Spleen (tissue), 11 donors: ENCODE data around the gene CASP8AP2. TPM values are rescaled to one million over a fixed set of nuclear protein-coding genes. Genes with fewer than 3 reads are reported as not detected.
"Not testable (repeated sequence)": the region's sequence is repeated elsewhere in the genome, so short reads cannot be mapped to it uniquely, and the experiment has no call there.

ENCODE experiments used
- DNase-seq: peaks from one replicate; pipeline ENCODE4 v3.0.0-alpha.2; 2020
- H3K27ac ChIP-seq, 8 donors: fragments of 200-600 bp; sonication (generic) in 7 of 8; 1 replicate in 4 of 8; 2 replicates in 4 of 8; pipeline versions ENCODE4 v1.5.0 to v1.8.0; 2016 to 2021; ENCODE audit warnings: inconsistent platforms in 4 of 8, mild to moderate bottlenecking in 4 of 8, moderate library complexity in 1 of 8
- H3K27me3 ChIP-seq, 7 donors: fragments of 200-600 bp; sonication (generic) in 6 of 7; replicated peaks in 1 of 7; 1 replicate in 4 of 7; 2 replicates in 3 of 7; pipeline versions ENCODE4 v1.5.0 to v1.8.0; 2016 to 2021; ENCODE audit warnings: inconsistent platforms in 3 of 7, mild to moderate bottlenecking in 1 of 7
- H3K36me3 ChIP-seq, 6 donors: fragments of 200-600 bp; sonication (generic) in 5 of 6; 1 replicate in 4 of 6; 2 replicates in 2 of 6; pipeline versions ENCODE4 v1.5.0 to v1.8.0; 2016 to 2021; ENCODE audit warnings: inconsistent platforms in 2 of 6
- H3K4me1 ChIP-seq, 6 donors: fragments of 200-600 bp; sonication (generic) in 5 of 6; 1 replicate in 3 of 6; 2 replicates in 3 of 6; pipeline versions ENCODE4 v1.5.0 to v1.8.0; 2016 to 2021; ENCODE audit warnings: inconsistent platforms in 3 of 6
- H3K4me3 ChIP-seq, 8 donors: fragments of 200-600 bp; sonication (generic) in 7 of 8; 1 replicate in 4 of 8; 2 replicates in 4 of 8; pipeline versions ENCODE4 v1.5.0 to v1.8.0; 2016 to 2021; ENCODE audit warnings: inconsistent platforms in 4 of 8, mild to moderate bottlenecking in 4 of 8, moderate library complexity in 2 of 8
- H3K9me3 ChIP-seq, 8 donors: fragments of 200-600 bp; sonication (generic) in 7 of 8; 1 replicate in 4 of 8; 2 replicates in 4 of 8; pipeline versions ENCODE4 v1.5.0 to v1.8.0; 2016 to 2021; ENCODE audit warnings: inconsistent platforms in 4 of 8
- CTCF ChIP-seq, 11 experiments: fragments of 200-600 bp in 7 of 11; fragments of 450-650 bp in 4 of 11; sonication (generic) in 4 of 11; IDR thresholded peaks in 8 of 11; conservative IDR thresholded peaks in 3 of 11; 1 replicate in 7 of 11; 2 replicates in 4 of 11; pipeline versions ENCODE4 v1.4.0 to v1.8.0; 2016 to 2021; ENCODE audit warnings: antibody characterized with exemption in 11 of 11, inconsistent platforms in 4 of 11, mild to moderate bottlenecking in 1 of 11
- POLR2A ChIP-seq, 3 donors: fragments of 450-650 bp; IDR thresholded peaks; one replicate each; pipeline ENCODE4 v1.5.1; 2017; ENCODE audit warnings: antibody characterized with exemption in 3 of 3, mild to moderate bottlenecking in 1 of 3
- POLR2AphosphoS5 ChIP-seq, 3 donors: sonication (generic); formaldehyde crosslinking; IDR thresholded peaks; one replicate each; pipeline ENCODE4 v1.5.1; 2017; ENCODE audit warnings: antibody characterized with exemption in 3 of 3
- WGBS, 5 donors: extraction: QIAGEN DNeasy Blood & Tissue Kit in 3 of 5; methylation state at CpG; one replicate each; pipeline versions ENCODE4 v1.1.5 to v1.1.7; 2013 to 2018; 5-methylcytosine and 5-hydroxymethylcytosine counted together
- intact Hi-C: fragments of 100-400 bp; cut with DNase I; formaldehyde crosslinking; loops from one replicate; pipeline ENCODE4 v1.15.0; 2023; ENCODE audit warnings: low total_unique reads
- polyA plus RNA-seq, 3 donors: library from polyadenylated mRNA; stranded (reverse); fragments of 200-250 nt; gene quantifications; one replicate each; pipeline ENCODE4 v1.2.1, GENCODE V29; 2013
- total RNA-seq, 7 donors: library from RNA; depleted of rRNA in 3 of 7; stranded (reverse); fragments of >200 nt in 3 of 7; fragmentation: NEBNext Ultra II Directional in 4 of 7; extraction: Animal tissue kit (Norgen Biotek cat#: 25700) in 4 of 7; gene quantifications; one replicate each; pipeline versions ENCODE4 v1.1.0 to v1.2.1, GENCODE V29; 2016 to 2021
- donor health status: healthy with polysubstance abuse.
- donor health status: DM: no; HTN: no; CAD: no; lungs with moderate emphysema.
- donor health status: DM: no; HTN: no; CAD: no.
- donor health status: Bipolar disorder and iron deficiency.
- donor health status: healthy.
- donor health status: DM: no; HTN: no; CAD: no.
- donor health status: DM: yes; HTN: yes; CAD: no.

Gene CASP8AP2
- total and polyA plus RNA-seq, 10 donors: 6.1 to 27.8 (median 18.4) TPM

DNA sequence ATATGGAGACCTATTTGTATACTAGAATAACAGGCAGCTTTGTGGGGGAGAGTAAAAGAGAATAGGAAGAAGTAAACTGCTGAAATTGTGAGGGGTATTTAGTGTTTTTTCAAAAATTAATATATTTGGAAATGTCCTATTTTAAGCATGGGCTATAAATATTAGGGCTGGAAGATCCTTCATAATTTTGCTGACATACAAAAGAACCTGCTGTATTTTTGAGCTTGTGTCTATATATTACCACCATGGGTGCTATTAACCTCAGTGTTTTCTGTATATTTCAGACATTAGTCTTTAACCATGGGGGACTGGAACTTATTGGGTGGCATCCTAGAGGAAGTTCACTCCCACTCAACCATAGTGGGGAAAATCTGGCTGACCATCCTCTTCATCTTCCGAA lies 64.5 kb downstream of the CASP8AP2 start, which contains the start of gene GJA10:
Gene GJA10, plus strand, starts transcription at position 301 of the 400 bp plus-strand sequence. Its CDS starts 0 bp downstream, at position 301.
- no peak for DNase-seq
- no peak within 1 kb of the TSS for H3K27ac ChIP-seq
- TF ChIP-seq POLR2A (IDR thresholded peaks at IDR 0.05): no peak
- TF ChIP-seq CTCF (IDR thresholded peaks at IDR 0.05 in 8 of 11, conservative IDR thresholded peaks at IDR 0.05 in 3 of 11): no peak
- no peak for TF ChIP-seq POLR2AphosphoS5 (IDR thresholded peaks at IDR 0.05)
- WGBS, 5 donors: 91 to 100% (median 95%) methylated on average over 1 of the region's 1 CpG
- no peaks in the 10 kb centered on the region for H3K4me1 ChIP-seq
- intact Hi-C loops: no loop called here
- H3K4me3 ChIP-seq: no peak within 1 kb of the TSS
- no peaks in the 10 kb centered on the region for H3K9me3 ChIP-seq
- no peaks in the 10 kb centered on the region for H3K36me3 ChIP-seq
- peaks cover 0 to 66% (median 13%) of the 10 kb centered on the region in 7 donors for H3K27me3 ChIP-seq

GRCh38 chr6:89895276-89895874 lies 65.7 kb downstream of the CASP8AP2 start:
- H3K27me3 ChIP-seq: peaks cover 0 to 54% (median 13%) of the 10 kb centered on the region in 7 donors

DNA sequence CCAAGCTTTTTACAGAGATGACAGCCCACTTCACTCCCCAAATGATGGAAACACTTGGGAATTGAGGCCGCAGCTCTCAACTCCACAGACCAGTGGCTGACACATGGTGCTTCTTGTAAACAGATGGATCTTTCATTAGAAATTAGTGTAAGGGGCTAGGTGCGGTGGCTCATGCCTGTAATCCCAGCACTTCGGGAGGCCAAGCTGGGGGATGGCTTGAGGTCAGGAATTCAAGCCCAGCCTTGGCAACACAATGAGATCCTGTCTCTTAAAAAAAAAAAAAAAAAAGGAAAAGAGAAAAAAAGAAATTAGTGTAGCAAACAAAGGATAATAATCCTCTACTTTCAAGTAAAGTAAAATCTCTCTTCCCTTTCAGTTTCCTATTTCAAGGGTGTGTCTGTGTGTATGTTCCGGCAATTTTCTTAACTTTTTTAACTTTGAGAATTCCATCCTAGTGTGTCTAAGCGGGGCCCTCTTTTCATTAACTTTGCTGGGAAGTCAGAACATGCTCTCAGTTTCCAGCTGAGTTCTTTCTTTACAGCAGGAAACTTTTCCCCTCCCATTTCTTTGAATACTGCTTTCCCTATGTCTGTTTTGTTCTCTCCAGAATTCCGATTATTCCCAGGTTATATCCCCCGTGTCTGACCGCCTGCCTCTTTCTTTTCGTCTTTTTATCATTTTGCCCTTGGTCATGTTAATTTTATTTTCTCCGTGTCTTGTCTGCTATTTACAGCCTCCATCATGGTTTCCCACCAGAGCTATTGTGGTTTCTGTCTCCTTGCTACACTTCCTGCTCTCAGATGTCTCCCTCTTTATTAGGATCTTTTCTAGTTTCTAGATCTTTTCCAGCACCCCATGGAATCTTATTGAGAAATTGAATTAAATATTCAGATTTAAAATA lies 80.6 kb downstream of the CASP8AP2 start:
- H3K9me3 ChIP-seq, H3K27me3 ChIP-seq, intact Hi-C loops, DNase-seq, H3K4me1 ChIP-seq, H3K4me3 ChIP-seq, H3K27ac ChIP-seq, H3K36me3 ChIP-seq: not testable (repeated sequence)
- WGBS, 5 donors: 46 to 57% (median 51%) methylated on average over 10 of the region's 10 CpGs

More at GRCh38 chr6:89895276-89895874, 65.7 kb downstream of the CASP8AP2 start:
- H3K27ac ChIP-seq: no peak overlapping the region
- no peaks in the 10 kb centered on the region for H3K4me1 ChIP-seq
- no peak overlapping the region for H3K4me3 ChIP-seq
- intact Hi-C loops: no loop called here
- H3K9me3 ChIP-seq: no peaks in the 10 kb centered on the region
- TF ChIP-seq POLR2AphosphoS5 (IDR thresholded peaks at IDR 0.05) (no peak), CTCF (IDR thresholded peaks at IDR 0.05 in 8 of 11, conservative IDR thresholded peaks at IDR 0.05 in 3 of 11) (no peak), POLR2A (IDR thresholded peaks at IDR 0.05) (no peak)
- no peaks in the 10 kb centered on the region for H3K36me3 ChIP-seq
- DNase-seq: no peak
- WGBS, 5 donors: 42 to 51% (median 49%) methylated on average over 7 to 8 of the region's 8 CpGs

DNA sequence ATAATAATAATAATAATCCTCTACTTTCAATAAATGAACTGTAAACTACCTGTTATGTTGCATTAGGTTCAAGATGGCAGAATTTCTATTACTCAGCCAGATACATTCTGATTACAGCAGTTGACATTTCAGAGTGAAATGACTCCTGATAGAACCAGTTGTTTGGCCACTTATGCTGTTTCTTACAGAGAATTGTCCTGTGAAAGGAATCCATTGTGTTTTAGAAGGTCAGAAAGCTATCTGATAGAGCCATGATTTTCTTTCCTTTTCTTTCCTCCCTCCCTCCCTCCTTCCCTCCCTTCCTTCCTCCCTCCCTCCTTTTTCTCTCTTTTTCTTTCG lies 81.2 kb downstream of the CASP8AP2 start:
- Histone ChIP-seq H3K27me3 (no peaks in the 10 kb centered on the region), H3K9me3 (peaks cover 0 to 13% (median 5%) of the 10 kb centered on the region in 8 donors), H3K27ac (no peak overlapping the region), H3K4me3 (no peak overlapping the region), H3K36me3 (no peaks in the 10 kb centered on the region), H3K4me1 (no peaks in the 10 kb centered on the region)
- WGBS, 5 donors: 11 to 23% (median 18%) methylated on average over 1 of the region's 1 CpG
- intact Hi-C loops: no loop called here
- no peak for TF ChIP-seq POLR2A (IDR thresholded peaks at IDR 0.05)
- no peak for TF ChIP-seq CTCF (IDR thresholded peaks at IDR 0.05 in 8 of 11, conservative IDR thresholded peaks at IDR 0.05 in 3 of 11)
- TF ChIP-seq POLR2AphosphoS5 (IDR thresholded peaks at IDR 0.05): no peak
- no peak for DNase-seq
